Stimulated activated CD8-positive, alpha-beta memory T cell treated with anti-CD3 and anti-CD28 coated beads, Interleukin-12 subunit alpha, Interleukin-12 subunit beta, amount 100 ng/mL, for 4 hours (primary cell): ENCODE measurements around the gene COA3.
"Not testable (repeated sequence)": the region's sequence is repeated elsewhere in the genome, so short reads cannot be mapped to it uniquely, and the experiment has no call there.

Experiments used
- DNase-seq: peaks from one replicate; pipeline ENCODE4 v3.0.0-alpha.2; 2020; ENCODE audit warnings: low read depth

The COA3 gene

DNA sequence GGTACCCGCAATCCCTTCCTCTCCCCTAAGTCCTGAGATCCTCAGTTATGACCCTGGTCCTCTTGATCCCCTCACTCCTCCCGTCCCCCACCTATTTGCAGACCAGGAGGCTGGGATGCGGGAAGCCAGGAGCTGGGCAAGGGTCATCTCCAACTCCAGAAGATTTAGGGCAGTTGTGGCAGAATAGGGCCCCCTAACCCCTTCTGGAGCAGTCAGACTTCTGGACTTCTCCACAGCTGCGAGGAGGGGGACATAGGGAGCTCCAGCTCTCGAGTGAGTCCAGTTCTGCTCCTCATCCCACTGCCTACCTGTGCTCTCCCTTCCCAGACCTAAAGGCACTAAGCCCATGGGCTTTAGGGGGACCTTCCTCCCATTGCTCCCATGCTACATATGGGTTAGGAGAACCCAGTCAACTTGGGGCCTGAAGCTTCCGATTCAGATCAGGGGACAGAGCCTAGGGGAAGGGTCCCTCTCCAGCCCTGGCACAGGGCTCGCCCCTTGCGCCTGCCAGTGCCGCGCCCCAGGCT lies 16.8 kb downstream of the COA3 start:
- no peak for DNase-seq

DNA sequence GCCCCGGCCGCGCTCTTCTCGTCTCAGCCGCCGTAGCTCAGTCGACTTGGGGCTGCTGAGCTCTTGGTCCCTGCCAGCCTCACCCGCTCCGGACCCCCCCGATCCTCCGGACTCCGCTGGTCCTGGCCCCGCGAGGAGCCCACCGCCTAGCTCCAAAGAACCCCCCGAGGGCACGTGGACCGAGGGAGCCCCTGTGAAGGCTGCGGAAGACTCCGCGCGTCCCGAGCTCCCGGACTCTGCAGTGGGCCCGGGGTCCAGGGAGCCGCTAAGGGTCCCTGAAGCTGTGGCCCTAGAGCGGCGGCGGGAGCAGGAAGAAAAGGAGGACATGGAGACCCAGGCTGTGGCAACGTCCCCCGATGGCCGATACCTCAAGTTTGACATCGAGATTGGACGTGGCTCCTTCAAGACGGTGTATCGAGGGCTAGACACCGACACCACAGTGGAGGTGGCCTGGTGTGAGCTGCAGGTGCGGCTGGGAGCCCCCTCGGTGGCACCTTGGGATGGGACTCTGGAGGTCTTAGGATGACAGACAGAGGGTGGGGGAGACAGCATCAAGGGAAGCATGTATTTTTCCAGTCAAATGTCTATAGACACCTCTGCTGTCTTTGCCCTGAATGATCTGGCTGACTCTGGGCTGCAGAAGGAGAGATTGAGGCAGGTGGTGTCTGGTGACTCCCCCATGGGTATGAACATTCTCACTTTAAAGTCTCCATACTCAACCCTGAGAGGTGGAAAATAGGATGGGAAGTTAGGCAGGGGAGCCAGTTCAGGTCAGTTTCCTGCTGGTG lies 17.5 kb downstream of the COA3 start:
- no peak for DNase-seq

DNA sequence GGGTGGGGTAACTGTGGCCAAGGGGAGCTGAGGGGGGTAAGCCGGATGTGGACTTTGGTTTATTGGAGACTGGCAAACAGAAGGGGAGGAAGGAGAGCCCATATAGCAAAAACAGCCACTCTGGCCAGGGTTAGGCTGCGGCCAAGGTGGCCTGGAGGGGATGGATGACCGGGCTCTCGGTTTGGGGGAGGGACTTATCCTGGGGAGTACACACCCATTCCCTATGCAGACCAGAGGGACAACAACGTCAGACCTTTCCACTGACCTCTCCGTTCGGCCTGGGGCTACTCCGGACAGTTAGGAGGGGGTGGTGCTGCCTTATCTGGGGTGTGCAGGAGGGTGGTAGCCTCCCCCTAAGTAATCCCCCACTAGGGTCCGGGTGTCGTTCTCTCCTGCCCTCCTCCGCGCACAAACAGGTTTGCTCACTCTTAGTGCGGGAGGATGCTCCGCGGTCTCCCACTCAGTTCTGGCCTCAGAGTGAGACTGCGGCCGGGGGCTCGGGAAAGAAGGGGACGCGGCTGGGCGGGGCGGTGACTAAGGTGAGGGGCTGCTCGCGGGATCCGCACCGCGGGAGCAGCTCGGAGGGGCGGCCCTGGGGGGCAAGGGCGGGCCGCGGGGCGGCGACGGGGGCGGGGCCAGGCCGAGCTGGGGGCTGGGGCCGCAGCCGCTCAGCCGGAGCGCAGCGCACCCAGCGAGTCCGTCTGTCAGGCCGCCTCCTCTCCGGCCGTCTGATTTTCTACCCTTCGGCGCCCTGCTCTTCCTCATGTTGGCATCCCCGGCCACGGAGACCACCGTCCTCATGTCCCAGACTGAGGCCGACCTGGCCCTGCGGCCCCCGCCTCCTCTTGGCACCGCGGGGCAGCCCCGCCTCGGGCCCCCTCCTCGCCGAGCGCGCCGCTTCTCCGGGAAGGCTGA lies 18.3 kb downstream of the COA3 start, which contains the start of gene WNK4:
Gene WNK4 (plus strand): TSS at position 675 of the 915 bp plus-strand sequence. CDS start 89 bp downstream, at position 764.
- DNase-seq, result no peak

DNA sequence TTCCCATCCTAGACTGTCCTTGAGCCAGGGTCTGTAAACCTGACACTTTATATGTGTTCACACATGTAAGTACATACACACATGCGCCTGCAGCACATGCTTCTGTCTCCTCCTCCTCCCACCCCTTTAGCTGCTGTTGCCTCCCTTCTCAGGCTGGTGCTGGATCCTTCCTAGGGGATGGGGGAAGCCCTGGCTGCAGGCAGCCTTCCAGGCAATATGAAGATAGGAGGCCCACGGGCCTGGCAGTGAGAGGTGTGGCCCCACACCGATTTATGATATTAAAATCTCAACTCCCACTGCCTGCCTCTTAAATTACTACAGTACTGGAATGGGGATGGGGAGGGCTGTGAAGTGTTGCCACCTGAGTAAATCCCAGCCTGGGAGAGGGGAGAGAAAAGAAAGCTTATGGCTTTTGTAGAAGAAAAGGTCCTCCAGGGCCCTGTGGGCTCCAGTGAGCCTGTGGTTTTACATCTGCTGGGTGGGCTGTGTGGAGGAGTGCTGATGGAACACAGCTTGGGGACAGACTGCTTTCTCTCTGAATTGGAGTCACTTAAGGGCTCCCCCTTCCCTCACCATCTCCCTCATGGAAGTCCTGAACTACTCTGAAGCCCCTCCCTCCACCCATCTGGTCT lies 19.1 kb downstream of the COA3 start:
- DNase-seq, result no peak

DNA sequence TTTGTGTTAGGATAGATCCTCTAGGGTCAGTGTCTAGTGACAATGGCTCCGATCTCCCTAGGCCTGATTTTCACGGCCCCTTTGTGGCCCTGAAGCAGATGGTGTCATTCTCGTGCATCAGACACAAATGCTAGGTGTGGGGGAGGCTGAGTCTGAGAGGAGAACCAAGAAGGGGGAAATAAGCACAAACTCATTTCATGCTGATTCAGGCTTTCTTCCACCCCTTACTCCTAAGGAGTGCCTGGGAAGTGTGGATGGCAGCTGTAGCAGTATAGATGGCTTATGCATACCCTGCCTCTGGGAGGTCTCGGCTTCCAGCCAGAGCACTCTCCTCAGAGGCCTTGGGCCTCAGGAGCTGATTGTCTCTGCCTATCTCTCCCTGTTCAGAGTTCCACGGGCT lies 19.9 kb downstream of the COA3 start:
- no peak for DNase-seq

DNA sequence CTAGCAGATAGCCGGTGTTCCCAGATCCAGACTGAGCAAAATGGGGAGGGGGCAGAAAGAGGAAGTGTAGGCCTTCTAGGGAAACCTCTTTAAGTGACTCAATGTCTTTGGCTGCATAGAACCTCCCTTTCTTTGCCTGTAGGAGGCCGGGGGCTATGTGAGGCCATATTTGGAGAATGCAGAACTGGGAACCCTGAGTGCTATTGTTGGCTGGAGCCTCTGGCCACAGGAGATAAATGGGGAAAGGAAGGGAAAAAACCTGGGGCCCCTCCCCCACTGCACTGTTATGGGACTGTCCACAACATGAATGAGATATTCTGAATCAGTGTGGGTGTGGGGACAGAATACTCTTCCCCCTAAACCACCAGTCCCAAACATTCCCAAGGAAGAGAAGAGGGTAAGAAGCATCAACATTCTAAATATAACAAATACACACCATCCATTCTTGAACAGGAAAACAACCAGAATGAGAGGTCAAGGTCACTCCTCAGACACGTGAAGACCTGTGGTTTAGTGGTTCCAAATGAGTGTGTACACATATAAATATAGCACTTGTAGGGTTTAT lies 22.9 kb downstream of the COA3 start:
- no peak for DNase-seq

DNA sequence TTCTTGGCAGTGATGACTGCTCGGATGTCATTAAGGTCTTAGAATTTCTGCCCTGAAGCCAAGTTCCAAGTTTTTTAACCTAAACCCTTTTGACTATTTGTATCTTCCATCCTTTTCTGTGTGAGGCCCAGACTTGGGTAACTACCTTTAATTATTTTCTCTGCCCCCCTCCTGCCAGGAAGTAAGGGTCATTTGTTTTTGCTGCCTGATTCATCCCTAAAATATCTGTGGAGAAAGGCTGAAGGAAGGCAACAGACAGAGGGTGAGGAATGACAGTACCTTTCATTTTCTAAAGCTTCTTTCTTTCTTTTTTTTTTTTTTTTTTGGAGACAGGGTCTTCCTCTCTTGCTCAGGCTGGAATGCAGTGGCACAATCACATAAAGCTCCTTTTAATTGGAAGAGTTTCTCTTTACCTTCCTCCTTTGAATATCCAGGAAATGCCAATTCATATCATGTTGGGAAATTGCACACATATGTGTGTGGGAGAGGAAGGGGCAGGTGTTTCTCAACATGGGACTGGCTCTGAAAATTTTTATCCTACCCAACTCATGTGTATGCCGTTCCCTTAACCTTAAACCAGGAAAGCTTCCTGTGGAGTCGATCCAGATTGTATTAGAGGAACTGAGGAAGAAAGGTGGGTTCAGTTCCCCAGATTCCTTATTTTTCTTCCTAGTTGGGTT lies 24.3 kb downstream of the COA3 start:
- no peak for DNase-seq

DNA sequence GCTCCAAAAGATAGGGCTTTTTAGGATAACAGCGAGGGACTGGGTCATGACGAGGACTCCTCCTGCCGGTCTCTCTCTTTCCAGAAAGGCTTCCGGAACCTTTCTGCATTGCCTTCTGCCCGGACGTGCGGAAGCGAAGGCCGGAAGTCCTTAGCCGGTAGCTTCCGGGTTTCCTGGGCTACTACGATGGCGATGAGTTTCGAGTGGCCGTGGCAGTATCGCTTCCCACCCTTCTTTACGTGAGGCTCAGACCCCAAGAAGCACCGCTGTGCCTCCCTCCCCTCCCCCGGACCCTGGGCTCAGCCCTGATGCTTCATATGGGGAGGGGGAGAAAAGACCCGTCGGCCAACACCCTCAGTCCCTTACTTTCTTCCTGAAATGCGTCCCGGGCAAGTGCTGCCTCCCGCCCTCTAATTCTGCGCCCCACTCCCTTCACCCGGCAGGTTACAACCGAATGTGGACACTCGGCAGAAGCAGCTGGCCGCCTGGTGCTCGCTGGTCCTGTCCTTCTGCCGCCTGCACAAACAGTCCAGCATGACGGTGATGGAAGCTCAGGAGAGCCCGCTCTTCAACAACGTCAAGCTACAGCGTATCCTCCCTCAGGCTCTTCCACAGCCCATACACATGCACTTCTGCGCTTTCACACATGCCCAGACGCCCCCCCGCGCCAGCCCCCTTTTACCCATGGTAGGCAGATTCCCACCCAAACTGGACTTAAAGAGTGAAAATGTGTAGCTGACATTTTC lies 25.0 kb downstream of the COA3 start, which contains the start of gene VPS25:
Gene VPS25 (plus strand): TSS at position 160 of the 746 bp plus-strand sequence. CDS start 27 bp downstream, at position 187.
- peak; percentile 55 for DNase-seq

DNA sequence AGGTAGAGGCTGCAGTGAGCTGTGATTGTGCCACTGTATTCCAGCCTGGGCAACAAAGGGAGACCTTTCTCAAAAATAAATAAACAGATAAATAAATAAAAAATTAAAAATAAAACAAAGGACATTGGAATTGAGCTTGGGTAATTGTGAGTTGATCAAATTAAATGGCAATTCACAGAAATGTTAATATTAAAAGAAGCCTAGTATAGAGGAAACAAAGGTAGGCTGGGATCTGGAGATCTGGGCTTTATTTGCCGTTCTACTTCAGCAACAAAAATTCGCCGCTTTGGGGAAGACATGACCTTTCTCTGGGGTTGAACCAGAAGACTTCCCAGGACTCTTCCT lies 25.6 kb downstream of the COA3 start:
- DNase-seq, result no peak

DNA sequence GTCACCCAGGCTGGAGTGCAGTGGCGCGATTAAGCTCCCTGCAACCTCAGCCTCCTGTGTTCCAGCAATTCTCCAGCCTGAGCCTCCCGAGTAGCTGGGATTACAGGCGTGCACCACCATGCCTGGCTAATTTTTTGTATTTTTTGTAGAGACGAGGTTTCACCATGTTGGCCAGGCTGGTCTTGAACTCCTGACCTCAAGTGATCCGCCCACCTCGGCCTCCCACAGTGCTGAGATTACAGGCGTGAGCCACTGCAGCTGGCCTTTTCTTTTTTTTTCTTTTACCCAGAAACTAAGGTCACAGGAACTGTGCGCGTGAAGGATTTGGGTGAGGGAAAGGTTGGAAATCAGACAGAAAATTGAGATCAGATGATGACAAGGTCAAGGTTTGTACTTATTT lies 28.5 kb downstream of the COA3 start:
- DNase-seq, result not testable (repeated sequence)

DNA sequence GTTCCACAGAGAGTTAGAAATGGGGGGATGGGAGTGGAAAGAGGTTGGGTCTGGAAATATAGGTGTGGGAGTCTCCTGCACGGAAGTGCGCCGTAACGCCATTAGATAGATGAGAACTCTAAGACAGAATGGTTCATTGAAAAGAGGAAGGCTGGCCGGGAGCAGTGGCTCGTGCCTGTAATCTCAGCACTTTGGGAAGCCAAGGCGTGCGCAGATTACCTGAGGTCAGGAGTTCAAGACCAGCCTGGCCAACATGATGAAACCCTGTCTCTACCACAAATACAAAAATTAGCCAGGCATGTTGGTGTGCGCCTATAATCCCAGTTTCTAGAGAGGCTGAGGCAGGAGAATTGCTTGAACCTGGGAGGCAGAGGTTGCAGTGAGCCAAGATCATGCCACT lies 30.5 kb downstream of the COA3 start:
- DNase-seq, result not testable (repeated sequence)

DNA sequence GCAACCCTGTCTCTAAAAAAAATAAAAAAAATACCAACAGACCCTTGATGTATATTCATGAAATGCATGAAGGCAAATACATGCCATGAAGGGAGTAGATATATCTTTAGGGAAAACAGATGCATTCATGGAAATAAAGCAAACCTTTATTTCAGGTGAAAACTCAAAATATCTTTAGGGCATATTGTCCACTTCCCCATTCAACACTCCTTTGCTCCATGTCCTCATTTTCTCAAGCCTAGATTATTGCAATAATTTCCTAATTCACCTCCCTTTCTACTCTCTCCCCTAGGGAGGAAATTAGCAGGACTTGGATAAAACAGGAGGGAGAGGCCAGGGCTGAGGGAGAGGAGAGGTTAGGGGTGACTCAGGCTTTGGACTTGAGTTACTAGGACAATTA lies 31.0 kb downstream of the COA3 start:
- no peak for DNase-seq

DNA sequence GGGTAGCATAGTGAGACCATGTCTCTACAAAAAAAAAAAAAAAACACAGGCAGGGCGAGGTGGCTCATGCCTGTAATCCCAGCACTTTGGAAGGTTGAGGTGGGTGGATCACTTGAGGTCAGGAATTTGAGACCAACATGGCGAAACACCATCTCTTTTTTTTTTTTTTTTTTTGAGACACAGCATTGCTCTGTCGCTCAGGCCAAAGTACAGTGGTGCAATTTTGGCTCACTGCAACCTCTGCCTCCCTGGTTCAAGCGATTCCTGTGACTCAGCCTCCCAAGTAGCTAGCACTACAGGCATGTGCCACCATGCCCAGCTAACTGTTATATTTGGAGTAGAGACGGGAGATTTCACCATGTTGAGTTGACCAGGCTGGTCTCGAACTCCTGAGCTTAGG lies 32.4 kb downstream of the COA3 start:
- DNase-seq, result no peak

DNA sequence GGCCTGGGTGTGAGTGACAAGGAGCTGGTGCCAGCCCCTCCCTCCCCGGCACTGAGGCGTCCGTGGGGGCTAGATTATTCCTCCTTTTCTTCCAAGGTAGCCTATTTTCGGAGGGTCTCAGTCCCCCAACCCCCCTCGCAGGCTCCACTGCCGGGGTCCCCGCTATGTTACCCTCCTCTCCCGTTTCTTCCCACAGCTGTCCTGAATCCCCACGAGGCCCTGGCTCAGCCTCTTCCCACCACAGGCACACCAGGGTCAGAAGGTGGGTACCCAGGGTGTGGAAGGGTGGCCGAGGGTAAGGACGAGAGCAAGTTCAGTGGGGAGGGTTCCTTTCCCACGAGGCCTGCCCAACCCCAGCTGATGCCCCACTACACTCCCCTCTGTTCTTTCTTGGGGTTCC lies 36.9 kb downstream of the COA3 start:
- DNase-seq, result no peak

DNA sequence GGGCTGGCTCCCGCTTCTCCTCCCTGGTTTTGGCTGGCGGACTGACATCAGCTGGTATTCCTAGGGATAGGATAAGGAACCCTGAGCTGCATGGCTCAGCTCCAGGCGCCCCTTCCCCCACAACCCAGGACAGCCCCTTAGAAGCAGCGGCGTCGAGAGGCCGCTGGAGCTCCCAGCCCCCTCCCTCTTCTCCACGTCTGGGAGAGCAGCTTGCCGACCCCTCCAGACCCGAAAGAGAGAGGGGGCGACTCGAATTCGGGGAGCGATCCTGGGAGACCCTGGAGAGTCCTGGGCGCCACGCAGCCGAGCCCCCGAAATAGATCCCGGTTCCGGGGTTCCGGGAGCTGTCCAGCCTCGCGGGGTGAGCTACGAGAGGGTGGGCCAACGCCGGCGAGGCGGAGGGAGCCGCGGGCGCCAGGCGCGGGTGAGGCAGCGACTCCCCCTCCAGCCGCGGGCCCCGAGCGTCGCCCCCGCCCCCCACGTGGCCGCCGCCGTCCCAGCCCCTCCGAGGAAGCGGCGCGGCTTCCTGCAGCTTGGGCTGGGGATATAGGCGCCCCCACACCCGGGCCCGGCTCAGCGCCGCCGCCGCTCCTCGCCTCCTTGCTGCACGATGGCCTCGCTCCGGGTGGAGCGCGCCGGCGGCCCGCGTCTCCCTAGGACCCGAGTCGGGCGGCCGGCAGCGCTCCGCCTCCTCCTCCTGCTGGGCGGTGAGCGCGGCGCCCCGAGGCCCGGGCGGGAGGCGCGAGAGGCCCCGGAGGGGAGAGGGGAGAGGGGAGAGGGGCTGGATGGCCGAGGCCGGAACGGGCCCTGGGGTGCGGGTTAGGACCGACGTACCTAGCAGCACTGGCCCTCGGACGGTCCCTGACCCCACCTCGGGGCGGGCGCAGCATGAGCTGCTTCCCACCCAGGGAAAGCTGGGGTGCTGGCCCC lies 37.6 kb downstream of the COA3 start, which contains the start of gene RAMP2:
Gene RAMP2 (plus strand): TSS at position 576 of the 930 bp plus-strand sequence. CDS start 35 bp downstream, at position 611.
- no peak for DNase-seq

DNA sequence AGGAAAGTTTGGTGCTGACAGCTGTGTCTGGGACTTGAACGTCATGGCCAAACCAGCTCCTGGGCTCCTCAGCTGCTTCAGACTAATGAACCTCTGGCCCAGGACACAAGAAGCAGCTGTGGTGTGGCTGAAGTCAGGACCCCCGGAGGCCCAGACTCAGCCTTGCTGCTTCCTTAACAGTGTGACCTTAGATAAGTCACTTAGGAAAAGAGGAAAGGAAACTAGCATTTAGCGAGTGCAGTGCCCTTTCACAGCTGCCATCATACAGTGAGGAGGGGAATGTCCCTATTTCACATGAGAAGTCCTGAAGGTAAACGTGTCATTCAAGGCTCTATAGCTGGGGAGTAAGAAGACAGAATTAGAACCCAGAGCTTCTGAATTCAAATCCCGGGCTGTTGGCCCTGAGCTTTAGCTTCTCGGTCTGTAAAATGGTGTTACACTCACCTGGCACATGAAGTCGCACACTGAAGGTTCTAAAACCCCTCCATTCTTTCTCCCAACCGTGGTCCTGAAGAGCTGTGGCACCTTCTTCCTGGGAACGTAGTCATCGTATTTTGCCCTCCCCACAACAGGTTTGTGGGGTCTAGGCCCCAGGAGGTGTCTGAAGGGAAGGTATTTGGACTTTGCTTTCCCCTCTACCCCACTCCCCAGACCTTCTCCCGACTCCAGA lies 38.4 kb downstream of the COA3 start:
- no peak for DNase-seq

DNA sequence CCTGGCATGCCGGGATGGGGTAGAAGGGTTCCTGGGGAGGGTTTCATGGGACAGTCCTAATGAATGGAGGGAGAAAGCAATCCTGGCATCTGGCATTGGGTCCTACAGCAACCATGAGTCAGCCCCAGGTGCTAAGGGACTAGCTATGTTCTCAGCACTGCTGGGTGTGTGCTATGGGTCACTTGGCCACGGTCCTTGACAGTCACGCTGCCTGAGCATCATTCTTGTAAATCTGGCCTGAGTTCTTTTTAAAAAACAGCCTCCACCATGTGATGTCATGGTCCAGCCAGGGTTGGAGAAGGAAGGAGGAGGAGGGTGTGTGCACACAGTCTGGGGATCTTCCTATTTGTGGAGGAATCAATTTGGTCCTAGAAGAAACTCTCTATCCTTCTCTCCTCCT lies 43.7 kb downstream of the COA3 start:
- no peak for DNase-seq

DNA sequence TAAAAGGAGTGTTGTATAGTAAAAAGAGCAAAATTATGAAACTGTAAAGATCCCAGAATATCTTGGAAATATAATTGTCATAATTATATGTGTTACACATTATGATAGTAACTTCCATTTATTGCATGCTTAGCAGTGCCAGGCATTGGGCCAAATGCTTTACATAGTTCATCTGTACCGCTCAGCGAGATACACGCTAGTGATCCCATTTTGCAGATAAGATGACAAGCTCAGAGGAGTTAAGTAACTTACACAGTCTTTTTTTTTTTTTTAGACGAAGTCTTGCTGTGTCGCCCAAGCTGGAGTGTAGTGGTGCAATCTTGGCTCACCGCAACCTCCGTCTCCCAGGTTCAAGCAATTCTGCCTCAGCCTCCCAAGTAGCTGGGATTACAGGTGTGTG lies 46.9 kb downstream of the COA3 start:
- DNase-seq, result no peak
